GM12801 (cell line): Measurements from ENCODE around the gene KCNK6.

Source experiments
- CTCF ChIP-seq: IDR thresholded peaks from one replicate; pipeline ENCODE4 v1.5.1; 2011; ENCODE audit warnings: control low read depth; ENCODE audit not compliant: insufficient read length; ENCODE audit errors: extremely low read depth

The KCNK6 gene

GRCh38 chr19:38288123-38288855 lies 31.4 kb upstream of the KCNK6 start:
- no peak for TF ChIP-seq CTCF

GRCh38 chr19:38289955-38290354 lies 29.7 kb upstream of the KCNK6 start:
- no peak for TF ChIP-seq CTCF

DNA sequence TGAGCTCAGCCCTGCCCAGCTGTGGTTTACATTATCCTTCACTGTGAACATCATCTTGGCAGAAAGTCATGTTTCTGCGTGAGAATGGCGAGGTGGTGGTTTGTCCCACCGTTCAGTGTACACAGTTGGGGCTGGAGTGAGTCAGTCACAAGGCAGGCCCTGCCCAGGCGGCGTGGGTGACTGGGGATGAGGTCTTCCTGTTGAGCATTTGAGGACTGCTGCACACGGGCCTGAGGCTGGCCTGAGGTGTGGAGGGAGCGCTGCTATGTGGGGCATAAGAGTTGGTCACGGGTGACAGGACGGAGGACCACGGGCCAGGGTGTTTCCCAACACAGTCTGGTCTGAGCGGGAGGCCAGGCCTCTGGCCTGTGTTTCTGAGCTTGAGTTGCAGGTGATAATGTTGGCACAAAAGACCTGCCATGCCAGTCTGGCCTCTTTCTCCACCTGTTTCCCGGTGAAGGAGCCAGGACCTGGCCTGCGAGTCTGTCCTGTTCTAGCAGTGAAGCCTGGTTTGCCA lies 29.0 kb upstream of the KCNK6 start:
- TF ChIP-seq CTCF: no peak

DNA sequence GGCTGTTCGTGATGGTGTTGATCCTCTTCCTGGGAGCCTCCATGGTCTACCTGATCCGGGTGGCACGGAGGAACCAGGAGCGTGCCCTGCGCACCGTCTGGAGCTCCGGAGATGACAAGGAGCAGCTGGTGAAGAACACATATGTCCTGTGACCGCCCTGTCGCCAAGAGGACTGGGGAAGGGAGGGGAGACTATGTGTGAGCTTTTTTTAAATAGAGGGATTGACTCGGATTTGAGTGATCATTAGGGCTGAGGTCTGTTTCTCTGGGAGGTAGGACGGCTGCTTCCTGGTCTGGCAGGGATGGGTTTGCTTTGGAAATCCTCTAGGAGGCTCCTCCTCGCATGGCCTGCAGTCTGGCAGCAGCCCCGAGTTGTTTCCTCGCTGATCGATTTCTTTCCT lies 27.8 kb upstream of the KCNK6 start:
- no peak for TF ChIP-seq CTCF

GRCh38 chr19:38293281-38293680 lies 26.4 kb upstream of the KCNK6 start:
- no peak for TF ChIP-seq CTCF

- no peak for TF ChIP-seq CTCF
Measured at GRCh38 chr19:38294090-38294489, 25.6 kb upstream of the KCNK6 start.

GRCh38 chr19:38298821-38299680 lies 20.6 kb upstream of the KCNK6 start:
- no peak for TF ChIP-seq CTCF
